Fibroblast of peridontal ligament (primary cell): ENCODE data around the gene CARMIL1.

Experiments
- DNase-seq: peaks from one replicate; pipeline ENCODE4 v3.0.0-alpha.2; 2010; ENCODE audit errors: extremely low read depth

The CARMIL1 gene

DNA sequence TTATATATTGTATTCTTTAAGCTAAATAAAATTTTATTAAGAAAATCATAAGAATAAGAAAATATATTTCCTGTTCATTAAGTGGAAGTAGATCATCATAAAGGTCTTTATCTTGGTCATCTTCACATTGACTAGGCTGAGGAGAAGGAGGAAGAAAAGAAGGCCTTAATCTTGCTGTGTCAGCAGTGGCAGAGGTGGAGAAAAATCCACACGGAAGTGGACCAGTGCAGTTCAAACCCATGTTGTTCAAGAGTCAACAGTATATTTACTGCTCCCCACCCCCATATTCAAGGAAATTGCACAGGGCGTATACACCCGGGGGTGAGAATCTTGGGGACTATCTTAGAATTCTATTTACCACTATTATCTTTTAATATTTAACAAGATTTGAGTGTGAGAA, 194.3 kb downstream of the CARMIL1 start:
- no peak for DNase-seq

DNA sequence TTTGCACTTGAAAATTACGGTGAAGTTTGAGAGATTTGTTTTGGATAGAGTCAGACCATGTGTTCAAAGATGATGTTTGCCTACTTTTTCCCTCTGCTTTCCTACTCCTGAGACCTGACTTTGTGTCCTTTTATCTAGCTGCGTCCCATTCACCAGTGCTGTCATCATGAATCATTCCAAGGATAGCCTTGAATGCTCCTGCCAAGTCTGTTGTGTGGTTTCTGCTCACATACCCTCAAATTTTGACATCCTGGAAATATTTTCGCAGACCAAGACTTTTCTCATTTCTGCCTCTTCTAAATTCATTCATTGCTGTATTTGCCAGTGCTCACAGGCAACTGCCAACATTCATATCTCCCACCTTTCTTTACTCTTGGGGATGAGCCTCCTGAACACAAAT, 197.0 kb downstream of the CARMIL1 start:
- peak; percentile 72 for DNase-seq

DNA sequence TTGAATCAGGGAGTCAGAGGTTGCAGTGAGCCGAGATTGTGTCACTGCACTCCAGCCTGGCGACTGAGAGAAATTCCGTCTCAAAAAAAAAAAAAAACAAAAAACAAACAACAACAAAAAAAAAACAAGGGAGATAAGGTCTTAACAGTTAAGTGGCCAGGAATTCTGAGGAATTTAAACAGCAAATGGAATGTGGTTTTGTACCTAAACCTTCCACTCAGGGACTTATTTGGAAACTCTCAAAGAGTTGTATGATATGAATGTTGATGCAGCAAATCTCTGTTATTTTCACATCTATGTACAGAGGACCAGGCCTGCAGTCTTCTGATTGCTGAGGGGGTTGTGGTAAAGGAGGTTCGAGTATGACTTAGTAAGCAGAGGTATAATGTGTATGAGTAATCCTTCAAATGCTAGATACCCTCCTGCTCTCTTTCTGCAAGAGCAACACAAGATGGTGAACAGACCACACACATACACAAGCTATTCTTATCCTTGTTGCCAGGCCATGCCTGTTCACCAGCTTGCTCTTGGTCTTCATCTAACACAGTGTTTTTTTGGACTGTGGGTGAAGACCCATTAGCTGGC, 197.9 kb downstream of the CARMIL1 start:
- peak; percentile 46 for DNase-seq

DNA sequence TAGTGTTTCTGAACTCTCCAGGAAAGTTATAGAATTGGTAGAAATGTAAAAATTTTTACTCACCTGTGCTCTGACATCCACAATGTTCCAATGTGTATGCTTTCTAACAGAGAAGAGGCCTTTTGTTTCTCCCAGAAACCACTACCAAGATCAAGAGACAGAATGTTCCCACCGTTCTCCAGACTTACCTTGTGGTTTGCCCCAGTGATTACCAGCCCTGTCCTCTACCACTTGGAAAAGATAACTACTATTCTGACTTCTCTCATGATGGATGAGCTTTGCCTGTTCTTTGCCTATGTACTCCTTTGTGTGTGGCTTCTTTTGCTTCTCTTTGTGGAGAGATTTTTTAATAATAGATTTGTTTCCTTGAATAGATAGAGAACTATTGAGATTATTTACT, 199.8 kb downstream of the CARMIL1 start:
- no peak for DNase-seq

DNA sequence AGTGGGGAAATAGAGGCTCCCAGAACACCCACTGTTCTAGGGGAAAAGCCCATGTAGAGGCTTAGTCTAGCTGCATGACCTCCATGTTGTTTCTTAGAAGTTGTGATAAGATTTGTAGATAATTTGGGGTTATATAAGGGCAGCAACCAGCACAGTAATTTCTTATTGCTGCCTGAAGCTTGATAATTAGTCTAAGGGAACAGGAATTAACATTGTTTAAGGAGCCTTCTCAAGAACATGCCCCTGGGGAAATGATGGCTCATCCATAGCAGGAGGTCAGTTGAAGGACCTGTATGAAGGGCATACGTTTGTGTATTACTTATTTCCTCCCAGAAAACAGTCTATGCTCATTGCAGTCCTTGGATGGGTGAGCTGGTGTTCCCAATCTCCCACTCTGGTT, 202.1 kb downstream of the CARMIL1 start:
- no peak for DNase-seq

DNA sequence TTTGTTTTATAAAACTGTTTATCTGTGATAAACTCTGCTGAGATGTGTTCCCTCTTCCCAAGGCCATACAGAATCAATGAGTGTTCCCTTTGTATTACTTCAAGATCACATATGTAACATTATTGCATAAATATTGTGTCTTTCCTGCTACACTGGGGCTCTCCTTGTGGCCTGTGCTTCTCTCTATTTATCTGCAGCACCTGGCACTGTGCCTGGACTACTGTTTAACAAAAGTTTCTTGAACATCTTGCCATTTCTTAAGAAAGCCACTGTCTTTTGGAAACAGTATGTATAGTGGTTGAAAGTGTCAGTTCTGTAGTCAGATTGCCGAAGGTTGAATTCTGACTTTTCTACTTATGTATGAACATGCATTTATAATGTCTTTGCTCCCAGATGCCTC, 203.8 kb downstream of the CARMIL1 start:
- peak; percentile 45 for DNase-seq

DNA sequence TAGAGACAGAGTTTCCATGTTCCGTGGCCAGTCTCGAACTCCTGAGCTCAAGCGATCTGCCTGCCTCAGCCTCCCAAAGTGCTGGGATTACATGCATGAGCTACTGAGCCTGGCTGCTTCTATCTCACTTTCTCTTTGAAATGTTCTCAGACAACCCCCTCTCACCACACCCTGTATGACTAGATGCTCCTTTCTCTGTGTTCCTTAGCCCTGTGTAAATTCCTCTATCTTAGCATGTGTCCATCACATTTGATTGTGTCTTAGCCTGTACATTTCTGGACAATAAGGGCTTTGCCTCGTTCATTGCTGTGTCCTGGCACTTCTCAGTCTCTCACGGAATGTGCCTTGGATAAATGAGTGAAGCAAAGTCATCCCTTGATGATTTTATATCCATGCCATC, 204.8 kb downstream of the CARMIL1 start:
- no peak for DNase-seq

DNA sequence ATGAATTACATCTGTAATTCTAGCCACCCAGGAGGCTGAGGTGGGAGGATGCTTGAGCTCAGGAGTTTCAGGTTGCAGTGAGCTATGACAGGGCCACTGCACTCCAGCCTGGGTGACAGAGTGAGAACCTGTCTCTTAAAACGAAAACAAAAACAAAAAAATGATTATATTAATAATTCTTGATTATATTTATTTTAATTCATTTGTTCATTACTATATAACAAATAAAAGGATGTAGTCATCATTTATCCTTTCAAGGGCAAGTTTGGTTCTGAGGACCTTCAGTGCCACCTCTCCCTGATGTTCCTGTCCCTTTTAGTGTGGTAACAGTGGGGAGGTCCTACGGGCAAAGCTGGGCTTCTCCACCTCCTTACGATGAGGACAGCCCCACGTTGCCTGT, 205.7 kb downstream of the CARMIL1 start:
- no peak for DNase-seq

DNA sequence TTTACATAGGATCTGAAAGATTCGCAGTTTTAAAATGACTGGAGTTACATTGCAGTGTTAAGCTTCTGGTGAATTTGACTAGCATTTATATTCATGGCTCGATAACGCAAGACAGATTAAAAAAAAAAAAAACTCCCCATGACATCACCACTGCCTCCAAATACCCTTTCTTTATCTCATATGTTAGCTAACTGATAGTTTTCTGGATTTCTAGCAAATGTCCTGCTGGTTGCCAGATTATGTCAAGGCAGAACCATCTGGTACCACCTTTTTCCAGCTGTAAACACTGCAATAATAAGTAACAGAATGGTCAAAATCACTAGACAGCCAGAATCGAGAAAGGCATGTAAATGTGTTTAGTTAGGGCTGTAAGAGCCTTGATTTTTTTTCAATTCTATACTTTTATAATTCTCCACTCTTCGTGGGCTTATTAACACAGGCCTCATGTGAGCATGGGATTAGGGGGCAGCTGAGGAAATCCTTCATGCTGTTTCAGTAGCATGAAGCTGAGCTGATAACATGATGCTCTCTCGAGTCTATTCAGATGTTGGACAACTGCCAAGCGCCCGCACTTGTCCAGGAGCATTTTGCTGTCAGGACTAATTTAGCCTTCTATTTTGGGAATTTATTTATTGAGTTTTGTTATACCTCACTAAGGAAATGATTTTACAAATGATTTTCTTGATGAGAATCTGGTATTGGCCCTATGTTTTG, 206.8 kb downstream of the CARMIL1 start:
- peak; percentile 30 for DNase-seq

DNA sequence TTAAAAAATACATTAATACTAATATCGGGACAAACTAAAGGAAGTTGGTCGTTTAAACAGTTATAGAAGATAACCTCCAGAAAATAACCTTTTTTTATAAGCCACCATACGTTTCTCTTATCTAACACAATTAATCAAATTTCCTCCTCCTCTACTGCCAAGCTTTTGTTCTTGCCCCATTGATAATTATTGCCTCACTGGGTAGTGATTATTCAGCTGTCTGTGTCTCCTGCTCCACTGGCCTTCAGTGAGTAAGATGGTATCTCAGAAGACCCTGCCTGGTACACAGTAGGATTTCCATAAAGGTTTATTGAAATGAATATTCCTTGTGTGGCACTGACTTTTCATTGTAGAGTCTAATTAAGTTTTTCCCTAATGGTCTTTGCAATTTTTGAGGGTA, 207.4 kb downstream of the CARMIL1 start:
- DNase-seq = no peak

DNA sequence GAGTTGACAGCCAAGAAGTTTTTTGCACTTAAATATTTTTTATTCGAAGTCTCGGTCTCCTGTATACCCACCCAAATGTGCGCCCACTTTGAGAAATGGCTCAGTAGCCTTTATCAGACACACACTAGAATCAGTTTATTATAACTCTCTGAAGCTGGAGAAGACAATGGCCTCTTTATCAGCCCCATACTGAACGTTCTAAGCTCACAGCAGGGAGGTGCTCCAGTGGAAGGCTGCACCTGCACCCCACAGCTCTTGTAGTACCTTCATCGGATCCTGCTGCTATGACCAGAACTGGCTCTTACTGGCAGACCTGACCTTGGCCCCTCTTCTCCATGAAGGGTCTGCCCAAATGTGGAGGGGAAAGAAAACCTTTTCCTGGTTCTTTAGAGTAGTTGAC, 207.8 kb downstream of the CARMIL1 start:
- no peak for DNase-seq

DNA sequence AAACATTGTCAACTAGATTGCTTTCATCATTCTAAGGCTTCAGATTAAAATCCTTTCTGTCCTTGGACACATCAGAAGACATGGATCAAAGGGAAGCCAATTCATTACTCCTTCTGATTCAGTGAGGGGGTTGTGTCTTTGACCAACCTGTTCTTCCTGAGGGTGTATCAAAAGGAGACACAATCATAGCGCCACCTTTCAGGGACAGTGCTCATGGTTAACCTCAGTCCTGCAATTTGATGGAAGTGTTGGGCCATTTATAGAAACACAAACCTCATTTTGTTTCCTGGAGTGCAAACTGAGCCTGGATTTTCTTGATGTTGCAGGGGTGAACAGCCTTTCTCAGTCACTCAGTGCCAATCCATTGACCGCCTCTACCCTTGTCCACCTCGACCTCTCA, 209.0 kb downstream of the CARMIL1 start:
- no peak for DNase-seq

DNA sequence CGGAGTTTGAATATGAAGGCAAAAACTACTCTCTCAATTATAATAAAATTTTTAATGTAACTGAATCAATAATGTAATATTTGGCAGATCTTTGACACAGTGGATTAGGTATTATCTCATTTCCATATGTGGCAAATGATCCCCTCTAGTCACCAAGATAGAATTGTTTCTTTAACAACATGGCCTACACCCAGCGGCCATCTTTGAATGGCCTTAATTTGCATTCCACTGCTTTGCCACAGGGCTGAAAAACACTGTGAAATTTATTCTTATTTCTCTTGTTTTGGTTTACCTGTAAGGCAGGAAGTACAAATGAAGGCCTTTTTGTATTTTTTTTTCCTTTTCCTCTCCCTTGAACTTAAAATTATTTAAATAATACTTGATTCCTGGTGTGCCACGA, 210.2 kb downstream of the CARMIL1 start:
- DNase-seq = no peak

DNA sequence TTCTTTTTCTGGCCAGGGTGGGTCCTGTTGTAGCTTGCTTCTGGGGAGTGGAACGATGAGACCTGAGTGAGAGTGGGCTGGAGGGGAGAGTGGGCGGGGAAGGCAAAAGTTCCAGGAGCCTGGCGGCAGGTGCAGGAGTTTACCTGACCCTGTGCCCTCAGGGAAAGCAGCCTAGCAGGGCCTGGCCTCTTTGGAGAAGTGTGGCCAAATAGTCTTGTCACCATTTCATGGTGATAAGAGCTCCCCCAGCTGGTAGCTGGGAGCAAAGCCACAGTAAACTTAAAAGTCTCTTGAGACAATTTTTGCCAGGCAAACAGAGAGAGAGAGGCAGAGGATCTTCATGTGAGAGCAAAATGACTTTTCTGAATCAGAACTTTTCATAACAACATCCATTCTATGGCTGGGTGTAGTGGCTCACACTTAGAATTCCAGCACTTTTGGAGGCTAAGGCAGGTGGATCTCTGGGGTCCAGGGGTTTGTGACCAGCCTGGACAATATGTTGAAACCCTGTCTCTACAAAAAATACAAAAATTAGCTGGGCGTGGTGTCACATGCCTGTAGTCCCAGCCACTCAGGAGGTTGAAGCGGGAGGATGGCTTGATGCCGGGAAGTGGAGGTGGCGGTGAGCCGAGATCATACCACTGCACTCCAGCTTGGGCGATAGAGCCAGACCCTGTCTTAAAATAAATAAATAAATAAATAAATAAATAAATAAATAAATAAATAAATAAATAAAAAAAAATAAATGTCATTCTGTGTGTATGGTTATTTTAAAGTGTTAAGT, 211.0 kb downstream of the CARMIL1 start:
- DNase-seq = peak; percentile 91

DNA sequence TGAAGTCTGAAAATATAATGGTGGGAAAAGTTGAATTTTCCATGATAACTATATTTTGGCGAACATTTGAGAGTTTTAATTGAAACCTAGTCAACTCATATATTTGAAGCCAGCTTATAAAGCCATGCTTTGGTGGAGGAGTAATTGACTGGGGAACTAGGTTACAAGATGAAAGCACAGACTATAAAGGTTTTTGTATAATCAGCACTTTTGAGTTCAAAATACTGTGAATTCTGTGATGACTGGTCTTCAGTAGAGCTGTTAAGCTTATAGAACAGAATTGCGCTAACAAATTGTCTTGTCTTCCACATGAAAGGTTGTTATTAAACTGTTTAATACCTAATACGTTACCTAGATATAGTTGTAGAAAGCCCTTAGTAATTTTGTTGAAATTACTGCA, 213.8 kb downstream of the CARMIL1 start:
- DNase-seq = no peak

DNA sequence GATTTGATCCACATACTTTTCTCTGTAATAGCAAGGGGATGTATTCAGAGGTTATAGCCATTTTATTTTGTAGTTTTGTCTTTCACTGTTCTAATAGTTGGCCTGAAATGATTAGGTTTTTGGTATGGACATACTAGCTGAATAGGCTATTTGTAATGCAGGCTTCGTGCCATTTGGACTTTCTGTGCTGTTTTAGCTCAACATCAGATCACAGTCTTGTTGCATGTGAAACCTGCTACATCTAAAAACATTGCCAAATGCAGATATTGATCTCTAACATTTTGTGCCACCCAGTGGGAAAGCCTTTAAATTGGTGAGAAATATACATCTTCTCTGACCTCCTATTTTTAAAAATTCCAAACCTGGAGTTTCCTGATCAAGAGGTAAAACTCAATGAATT, 215.3 kb downstream of the CARMIL1 start:
- no peak for DNase-seq

DNA sequence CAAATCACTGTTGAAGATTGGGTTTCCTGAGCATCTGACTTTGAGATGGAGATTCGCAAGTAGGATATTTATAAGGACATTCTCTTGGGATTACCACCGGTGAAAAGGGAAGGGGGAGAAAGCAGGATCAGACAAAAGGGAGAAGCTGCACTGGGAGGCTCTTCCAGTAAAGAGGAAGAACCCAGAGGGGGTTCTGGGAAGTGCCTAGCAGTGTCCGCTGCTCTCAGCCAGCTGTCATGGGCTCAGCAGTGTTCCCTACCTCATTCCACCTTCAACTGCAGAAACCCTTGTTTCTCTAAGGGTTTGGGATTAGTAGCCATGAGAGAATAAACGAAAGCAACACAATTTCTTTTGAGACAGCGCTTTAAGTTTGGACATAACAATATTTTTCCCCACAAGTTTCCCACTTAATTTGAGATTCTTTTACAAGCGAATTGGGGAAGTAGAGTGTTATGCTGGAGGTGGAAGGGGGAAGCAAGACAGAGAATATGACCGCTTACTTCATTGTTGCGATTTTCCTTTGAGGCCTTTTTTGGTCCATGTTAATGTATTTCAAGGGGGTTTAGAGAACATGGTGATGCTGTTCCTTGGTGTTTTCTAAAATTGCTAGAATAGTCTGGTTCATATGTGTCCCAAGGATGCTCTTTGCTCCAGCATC, 218.3 kb downstream of the CARMIL1 start:
- no peak for DNase-seq

DNA sequence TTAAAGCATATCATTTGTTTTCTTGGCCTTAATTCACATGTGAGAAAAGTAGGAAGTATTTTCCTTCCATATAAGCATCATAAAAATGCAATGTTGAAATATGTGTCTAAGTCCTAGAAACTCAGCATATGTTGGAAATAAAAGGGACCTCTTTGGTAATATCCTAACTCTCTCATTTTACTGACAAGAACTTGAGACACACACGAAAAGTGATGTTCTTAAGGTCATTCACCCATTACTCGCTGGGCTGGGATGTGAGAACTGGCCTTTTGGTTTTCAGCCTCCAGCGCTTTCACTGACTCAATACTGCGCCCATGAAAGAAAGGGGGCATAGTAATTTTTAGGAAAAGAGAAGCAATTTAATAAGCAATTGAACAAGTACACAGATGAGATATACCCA, 219.3 kb downstream of the CARMIL1 start:
- DNase-seq = peak; percentile 20

DNA sequence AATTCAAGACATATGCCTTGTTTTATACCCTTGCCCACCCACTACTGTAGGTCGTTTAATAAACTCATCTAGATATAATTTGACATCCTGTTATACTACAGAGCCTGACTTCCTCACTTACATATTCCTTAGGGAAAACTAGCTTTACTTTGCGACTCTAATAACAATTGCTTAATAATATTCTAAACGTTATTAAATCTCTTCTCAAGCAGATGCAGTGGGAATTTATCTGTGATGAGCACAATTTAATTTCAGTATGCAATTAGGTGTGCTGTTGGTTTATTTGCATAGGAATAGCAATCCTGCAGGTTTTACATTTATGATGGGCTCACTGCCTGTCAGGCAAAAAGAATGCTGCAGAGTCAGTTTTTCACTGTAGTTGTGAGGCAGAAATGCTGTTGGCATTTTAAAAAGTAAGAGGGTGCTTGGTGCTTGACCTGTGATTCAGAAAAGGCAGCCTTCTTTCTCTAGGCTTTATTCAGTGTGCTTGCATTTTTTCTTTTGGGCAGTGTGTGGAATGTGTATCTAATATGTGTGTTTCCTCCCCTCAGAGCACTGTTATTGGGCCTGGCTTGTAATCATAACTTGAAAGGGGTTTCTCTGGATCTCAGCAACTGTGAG, 220.6 kb downstream of the CARMIL1 start:
- DNase-seq = peak; percentile 43

DNA sequence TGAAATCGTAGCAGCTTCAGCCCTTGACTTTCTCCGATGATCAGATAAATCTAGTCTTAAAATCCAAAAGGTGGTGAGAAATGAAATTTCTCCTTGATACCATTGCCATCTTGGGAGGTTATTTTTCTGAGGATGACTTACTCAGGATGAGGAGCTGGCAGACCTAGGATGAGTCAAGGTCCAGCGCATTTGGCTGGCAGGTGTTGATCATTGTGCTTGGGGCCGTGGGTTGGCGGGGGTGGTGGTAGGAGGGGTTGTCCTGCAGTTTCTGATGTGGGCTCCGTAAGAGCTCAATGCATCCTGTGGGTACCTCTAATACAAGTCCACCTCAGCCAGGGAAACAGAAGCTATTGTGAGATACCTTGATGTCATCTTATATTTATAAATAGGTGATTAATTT, 224.5 kb downstream of the CARMIL1 start:
- no peak for DNase-seq

DNA sequence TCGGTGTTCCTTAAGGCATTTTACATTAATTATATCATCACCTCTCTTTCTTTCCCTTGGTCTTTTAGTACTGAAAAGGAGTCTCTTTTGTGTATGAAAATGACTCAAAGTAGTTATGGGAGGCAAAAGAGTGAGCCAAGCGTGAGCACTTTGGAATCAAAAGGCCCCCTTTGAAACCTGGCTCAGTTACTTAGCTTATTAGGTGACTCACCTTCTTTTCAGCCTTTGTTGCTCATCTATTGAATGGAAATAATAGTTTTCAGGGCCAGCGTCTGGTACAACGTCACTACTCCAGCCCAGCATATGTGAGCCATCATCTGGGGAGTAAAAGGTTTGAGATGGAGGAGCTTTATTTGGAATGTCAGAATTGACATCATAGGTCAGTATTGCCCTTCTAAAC, 225.5 kb downstream of the CARMIL1 start:
- peak; percentile 53 for DNase-seq

DNA sequence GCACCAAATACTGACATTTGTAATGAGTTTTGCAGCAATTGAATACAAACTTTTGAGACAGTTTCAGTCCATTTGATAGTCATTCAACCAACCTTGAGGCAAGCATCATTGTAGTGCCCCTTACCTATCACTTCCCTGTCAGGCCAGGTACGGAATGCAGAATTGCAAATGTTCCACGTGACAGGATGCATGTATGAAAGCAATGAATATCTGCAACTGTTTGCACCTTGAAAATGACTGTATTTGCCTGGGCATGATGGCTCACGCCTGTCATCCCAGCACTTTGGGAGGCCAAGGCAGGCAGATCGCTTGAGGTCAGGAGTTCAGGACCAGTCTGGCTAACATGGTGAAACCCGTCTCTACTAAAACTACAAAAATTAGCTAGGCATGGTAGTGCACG, 226.8 kb downstream of the CARMIL1 start:
- no peak for DNase-seq
